Panc1 (cell line): ENCODE results near the gene RANGRF. TPM values are rescaled to one million over a fixed set of nuclear protein-coding genes. Genes with fewer than 3 reads are reported as not detected.

Experiments
- ATAC-seq: fragments of 200-7000 bp; cut with Tn5 transposase; 2 replicates; pipeline ENCODE4 v1.9.1; 2020; ENCODE audit warnings: mild to moderate bottlenecking, moderate library complexity
- BruUV-seq: library from RNA; stranded (reverse); fragments of 400-500 nt; replicated peaks from 2 replicates; lab custom pipeline; 2021; lab: Mats Ljungman, UMichigan
- CTCF ChIA-PET: fragments of 300-600 bp; sonication (Branson Sonifier 250); formaldehyde crosslinking; loops from one replicate; lab custom pipeline; 2022; ENCODE audit warnings: antibody characterized with exemption; lab: Charles Lee
- POLR2A ChIA-PET: fragments of 300-600 bp; sonication (Branson Sonifier 250); formaldehyde crosslinking; loops from one replicate; lab custom pipeline; 2022; ENCODE audit warnings: antibody characterized with exemption; lab: Charles Lee
- DNase-seq: peaks from one replicate; pipeline ENCODE4 v3.0.0-alpha.2; 2010; ENCODE audit warnings: low read depth, low spot score
- H3K27ac ChIP-seq: 2 replicates; pipeline ENCODE4 v1.5.1; 2011; ENCODE audit warnings: mild to moderate bottlenecking, low read length, inconsistent platforms
- H3K27me3 ChIP-seq: fragments of 200-500 bp; sonication (Bioruptor generic); 2 replicates; pipeline ENCODE4 v1.6.0; 2014; ENCODE audit warnings: low read length, inconsistent platforms; ENCODE audit not compliant: control insufficient read depth, insufficient read depth
- H3K36me3 ChIP-seq: fragments of 200-500 bp; sonication (Bioruptor generic); 2 replicates; pipeline ENCODE4 v1.5.1; 2014; ENCODE audit warnings: inconsistent platforms, mild to moderate bottlenecking, low read length, moderate library complexity; ENCODE audit not compliant: control insufficient read depth, insufficient read depth
- H3K4me1 ChIP-seq: 2 replicates; pipeline ENCODE4 v1.5.1; 2011; ENCODE audit warnings: inconsistent platforms, mild to moderate bottlenecking, low read length, moderate library complexity; ENCODE audit not compliant: control insufficient read depth, insufficient read depth
- H3K4me3 ChIP-seq, 2 experiments: 2 replicates each; pipeline ENCODE4 v1.5.1; 2011 to 2012; ENCODE audit warnings: low read depth in 2 of 2, low read length in 2 of 2, mild to moderate bottlenecking in 2 of 2, inconsistent platforms in 1 of 2, moderate library complexity in 1 of 2
- H3K9me3 ChIP-seq: fragments of 200-500 bp; sonication (Bioruptor generic); 2 replicates; pipeline ENCODE4 v1.5.1; 2014; ENCODE audit warnings: low read depth, mild to moderate bottlenecking, inconsistent platforms, low read length, moderate library complexity; ENCODE audit not compliant: control insufficient read depth, insufficient read depth
- POLR2AphosphoS5 ChIP-seq: IDR thresholded peaks from 2 replicates; pipeline ENCODE4 v1.6.1; 2012; ENCODE audit warnings: mild to moderate bottlenecking, low read depth, low read length, moderate library complexity
- SIN3A ChIP-seq: IDR thresholded peaks from 2 replicates; pipeline ENCODE4 v1.6.1; 2012; ENCODE audit warnings: low read depth, mild to moderate bottlenecking, low read length, moderate library complexity, borderline replicate concordance; ENCODE audit not compliant: insufficient read depth
- TCF7L2 ChIP-seq: IDR thresholded peaks from 2 replicates; pipeline ENCODE4 v1.6.1; 2011; ENCODE audit warnings: mild to moderate bottlenecking, low read depth, low read length, inconsistent platforms
- in situ Hi-C: cut with HindIII; loops from 2 replicates; pipeline ENCODE4 v1.10.0; 2016; ENCODE audit warnings: low sequenced_read_pairs, low pct_unique_long_range_greater_than_20kb
- intact Hi-C: fragments of 100-400 bp; cut with micrococcal nuclease; formaldehyde crosslinking; loops from one replicate; pipeline ENCODE4 v1.10.0; 2022; ENCODE audit not compliant: unreplicated experiment
- total RNA-seq: library from RNA; stranded (reverse); gene quantifications from one replicate; pipeline ENCODE4 v1.2.1, GENCODE V29; 2021; ENCODE audit not compliant: unreplicated experiment
- TF ChIP-seq, protein P1 (sequence below), 2 experiments: IDR thresholded peaks; 2 replicates each; pipeline ENCODE4 v1.6.1; 2011 to 2012; ENCODE audit warnings: low read depth in 2 of 2, control low read depth in 1 of 2, low read length in 1 of 2, mild to moderate bottlenecking in 1 of 2, moderate library complexity in 1 of 2; ENCODE audit not compliant: insufficient read depth in 1 of 2
- TF ChIP-seq, protein P2 (sequence below): fragments of 450-650 bp; IDR thresholded peaks from 2 replicates; pipeline ENCODE4 v1.5.1; 2017; ENCODE audit warnings: mild to moderate bottlenecking

Gene RANGRF
- total RNA-seq, 1 experiment from 2014 or later = 16.7 TPM

- Histone ChIP-seq H3K27me3 (no peaks in the 10 kb centered on the region), H3K9me3 (no peaks in the 10 kb centered on the region), H3K27ac (no peak overlapping the region), H3K36me3 (no peaks in the 10 kb centered on the region), H3K4me3 (no peak overlapping the region), H3K4me1 (no peaks in the 10 kb centered on the region)
- DNase-seq (no peak), ATAC-seq (no peak)
- in situ Hi-C loops = no loop called here
- ChIA-PET CTCF (interaction anchor here (0.8 kb wide), 1 partner anchor 237 kb away, joined by 5 read pairs; no protein-coding TSS in a partner anchor), POLR2A (no interaction called here)
- no TSS peak for BruUV-seq
- intact Hi-C loops = no loop called here
- TF ChIP-seq, protein P1, sequence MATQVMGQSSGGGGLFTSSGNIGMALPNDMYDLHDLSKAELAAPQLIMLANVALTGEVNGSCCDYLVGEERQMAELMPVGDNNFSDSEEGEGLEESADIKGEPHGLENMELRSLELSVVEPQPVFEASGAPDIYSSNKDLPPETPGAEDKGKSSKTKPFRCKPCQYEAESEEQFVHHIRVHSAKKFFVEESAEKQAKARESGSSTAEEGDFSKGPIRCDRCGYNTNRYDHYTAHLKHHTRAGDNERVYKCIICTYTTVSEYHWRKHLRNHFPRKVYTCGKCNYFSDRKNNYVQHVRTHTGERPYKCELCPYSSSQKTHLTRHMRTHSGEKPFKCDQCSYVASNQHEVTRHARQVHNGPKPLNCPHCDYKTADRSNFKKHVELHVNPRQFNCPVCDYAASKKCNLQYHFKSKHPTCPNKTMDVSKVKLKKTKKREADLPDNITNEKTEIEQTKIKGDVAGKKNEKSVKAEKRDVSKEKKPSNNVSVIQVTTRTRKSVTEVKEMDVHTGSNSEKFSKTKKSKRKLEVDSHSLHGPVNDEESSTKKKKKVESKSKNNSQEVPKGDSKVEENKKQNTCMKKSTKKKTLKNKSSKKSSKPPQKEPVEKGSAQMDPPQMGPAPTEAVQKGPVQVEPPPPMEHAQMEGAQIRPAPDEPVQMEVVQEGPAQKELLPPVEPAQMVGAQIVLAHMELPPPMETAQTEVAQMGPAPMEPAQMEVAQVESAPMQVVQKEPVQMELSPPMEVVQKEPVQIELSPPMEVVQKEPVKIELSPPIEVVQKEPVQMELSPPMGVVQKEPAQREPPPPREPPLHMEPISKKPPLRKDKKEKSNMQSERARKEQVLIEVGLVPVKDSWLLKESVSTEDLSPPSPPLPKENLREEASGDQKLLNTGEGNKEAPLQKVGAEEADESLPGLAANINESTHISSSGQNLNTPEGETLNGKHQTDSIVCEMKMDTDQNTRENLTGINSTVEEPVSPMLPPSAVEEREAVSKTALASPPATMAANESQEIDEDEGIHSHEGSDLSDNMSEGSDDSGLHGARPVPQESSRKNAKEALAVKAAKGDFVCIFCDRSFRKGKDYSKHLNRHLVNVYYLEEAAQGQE (IDR thresholded peaks at IDR 0.05; ENCODE audit: insufficient read depth in 1 of 2, low read depth in 2 of 2, low read length in 1 of 2) = no peak
- TF ChIP-seq POLR2AphosphoS5 (no peak), TCF7L2 (no peak), SIN3A (no peak)
- TF ChIP-seq, protein P2, sequence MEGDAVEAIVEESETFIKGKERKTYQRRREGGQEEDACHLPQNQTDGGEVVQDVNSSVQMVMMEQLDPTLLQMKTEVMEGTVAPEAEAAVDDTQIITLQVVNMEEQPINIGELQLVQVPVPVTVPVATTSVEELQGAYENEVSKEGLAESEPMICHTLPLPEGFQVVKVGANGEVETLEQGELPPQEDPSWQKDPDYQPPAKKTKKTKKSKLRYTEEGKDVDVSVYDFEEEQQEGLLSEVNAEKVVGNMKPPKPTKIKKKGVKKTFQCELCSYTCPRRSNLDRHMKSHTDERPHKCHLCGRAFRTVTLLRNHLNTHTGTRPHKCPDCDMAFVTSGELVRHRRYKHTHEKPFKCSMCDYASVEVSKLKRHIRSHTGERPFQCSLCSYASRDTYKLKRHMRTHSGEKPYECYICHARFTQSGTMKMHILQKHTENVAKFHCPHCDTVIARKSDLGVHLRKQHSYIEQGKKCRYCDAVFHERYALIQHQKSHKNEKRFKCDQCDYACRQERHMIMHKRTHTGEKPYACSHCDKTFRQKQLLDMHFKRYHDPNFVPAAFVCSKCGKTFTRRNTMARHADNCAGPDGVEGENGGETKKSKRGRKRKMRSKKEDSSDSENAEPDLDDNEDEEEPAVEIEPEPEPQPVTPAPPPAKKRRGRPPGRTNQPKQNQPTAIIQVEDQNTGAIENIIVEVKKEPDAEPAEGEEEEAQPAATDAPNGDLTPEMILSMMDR = no peak
Observed at GRCh38 chr17:8311131-8311790, 22.8 kb downstream of the RANGRF start.

DNA sequence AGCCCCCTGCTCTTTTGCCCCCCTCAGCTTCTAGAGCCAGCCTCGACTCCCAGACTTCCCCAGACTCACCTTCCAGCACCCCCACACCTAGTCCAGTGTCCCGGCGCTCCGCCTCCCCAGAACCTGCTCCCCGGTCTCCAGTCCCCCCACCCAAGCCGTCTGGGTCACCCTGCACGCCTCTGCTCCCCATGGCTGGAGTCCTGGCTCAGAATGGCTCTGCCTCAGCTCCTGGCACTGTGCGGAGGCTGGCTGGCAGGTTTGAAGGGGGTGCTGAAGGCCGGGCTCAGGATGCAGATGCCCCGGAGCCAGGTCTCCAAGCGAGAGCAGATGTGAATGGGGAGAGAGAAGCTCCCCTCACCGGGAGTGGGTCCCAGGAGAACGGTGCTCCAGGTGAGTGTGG, 23.8 kb downstream of the RANGRF start:
- no peak overlapping the region for H3K4me3 ChIP-seq
- TF ChIP-seq TCF7L2 (no peak), SIN3A (no peak)
- TF ChIP-seq, protein P1 (IDR thresholded peaks at IDR 0.05; ENCODE audit: insufficient read depth in 1 of 2, low read depth in 2 of 2, low read length in 1 of 2) = no peak
- no peaks in the 10 kb centered on the region for H3K9me3 ChIP-seq
- in situ Hi-C loops = no loop called here
- BruUV-seq = no TSS peak
- H3K36me3 ChIP-seq = no peaks in the 10 kb centered on the region
- CTCF ChIA-PET = no interaction called here
- ATAC-seq (no peak), DNase-seq (no peak)
- H3K27me3 ChIP-seq = no peaks in the 10 kb centered on the region
- H3K4me1 ChIP-seq = no peaks in the 10 kb centered on the region
- intact Hi-C loops = no loop called here
- POLR2A ChIA-PET = no interaction called here
- H3K27ac ChIP-seq = no peak overlapping the region
